ENCODE measurements around the gene CNTN2.

DNA sequence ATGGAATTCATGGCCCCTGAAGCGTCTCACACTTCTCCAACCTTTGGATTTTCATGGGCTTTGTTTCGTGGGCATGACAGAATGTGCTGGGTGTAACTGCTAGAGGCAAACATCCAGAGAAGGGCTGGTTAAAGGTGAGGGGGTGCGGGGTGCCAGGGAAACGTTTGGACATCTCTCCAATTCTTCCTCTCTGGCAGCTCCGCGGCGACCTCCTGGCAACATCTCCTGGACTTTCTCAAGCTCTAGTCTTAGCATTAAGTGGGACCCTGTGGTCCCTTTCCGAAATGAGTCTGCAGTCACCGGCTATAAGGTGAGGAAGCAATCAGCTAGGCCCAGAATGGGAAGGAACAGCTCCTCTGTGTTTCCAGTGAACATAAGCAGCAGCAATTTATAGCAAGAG lies 29.3 kb downstream of the CNTN2 start:
- TF ChIP-seq, protein P1, sequence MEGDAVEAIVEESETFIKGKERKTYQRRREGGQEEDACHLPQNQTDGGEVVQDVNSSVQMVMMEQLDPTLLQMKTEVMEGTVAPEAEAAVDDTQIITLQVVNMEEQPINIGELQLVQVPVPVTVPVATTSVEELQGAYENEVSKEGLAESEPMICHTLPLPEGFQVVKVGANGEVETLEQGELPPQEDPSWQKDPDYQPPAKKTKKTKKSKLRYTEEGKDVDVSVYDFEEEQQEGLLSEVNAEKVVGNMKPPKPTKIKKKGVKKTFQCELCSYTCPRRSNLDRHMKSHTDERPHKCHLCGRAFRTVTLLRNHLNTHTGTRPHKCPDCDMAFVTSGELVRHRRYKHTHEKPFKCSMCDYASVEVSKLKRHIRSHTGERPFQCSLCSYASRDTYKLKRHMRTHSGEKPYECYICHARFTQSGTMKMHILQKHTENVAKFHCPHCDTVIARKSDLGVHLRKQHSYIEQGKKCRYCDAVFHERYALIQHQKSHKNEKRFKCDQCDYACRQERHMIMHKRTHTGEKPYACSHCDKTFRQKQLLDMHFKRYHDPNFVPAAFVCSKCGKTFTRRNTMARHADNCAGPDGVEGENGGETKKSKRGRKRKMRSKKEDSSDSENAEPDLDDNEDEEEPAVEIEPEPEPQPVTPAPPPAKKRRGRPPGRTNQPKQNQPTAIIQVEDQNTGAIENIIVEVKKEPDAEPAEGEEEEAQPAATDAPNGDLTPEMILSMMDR (conservative IDR thresholded peaks at IDR 0.05; ENCODE audit: low read depth in 2 of 2): no peak
- TF ChIP-seq POLR2AphosphoS5 (IDR thresholded peaks at IDR 0.05; ENCODE audit: low read depth) (no peak), EZH2 (IDR thresholded peaks at IDR 0.05; ENCODE audit: low read depth, unreplicated experiment) (no peak), EZH2phosphoT487 (IDR thresholded peaks at IDR 0.05; ENCODE audit: unreplicated experiment) (no peak), CREB1 (CRISPR knock-in tag; IDR thresholded peaks at IDR 0.05; ENCODE audit: low read depth) (no peak), ZNF331 (CRISPR knock-in tag; IDR thresholded peaks at IDR 0.05; ENCODE audit: low read depth) (no peak), JUNB (IDR thresholded peaks at IDR 0.05; ENCODE audit: unreplicated experiment) (no peak)
- TF ChIP-seq, protein P2, sequence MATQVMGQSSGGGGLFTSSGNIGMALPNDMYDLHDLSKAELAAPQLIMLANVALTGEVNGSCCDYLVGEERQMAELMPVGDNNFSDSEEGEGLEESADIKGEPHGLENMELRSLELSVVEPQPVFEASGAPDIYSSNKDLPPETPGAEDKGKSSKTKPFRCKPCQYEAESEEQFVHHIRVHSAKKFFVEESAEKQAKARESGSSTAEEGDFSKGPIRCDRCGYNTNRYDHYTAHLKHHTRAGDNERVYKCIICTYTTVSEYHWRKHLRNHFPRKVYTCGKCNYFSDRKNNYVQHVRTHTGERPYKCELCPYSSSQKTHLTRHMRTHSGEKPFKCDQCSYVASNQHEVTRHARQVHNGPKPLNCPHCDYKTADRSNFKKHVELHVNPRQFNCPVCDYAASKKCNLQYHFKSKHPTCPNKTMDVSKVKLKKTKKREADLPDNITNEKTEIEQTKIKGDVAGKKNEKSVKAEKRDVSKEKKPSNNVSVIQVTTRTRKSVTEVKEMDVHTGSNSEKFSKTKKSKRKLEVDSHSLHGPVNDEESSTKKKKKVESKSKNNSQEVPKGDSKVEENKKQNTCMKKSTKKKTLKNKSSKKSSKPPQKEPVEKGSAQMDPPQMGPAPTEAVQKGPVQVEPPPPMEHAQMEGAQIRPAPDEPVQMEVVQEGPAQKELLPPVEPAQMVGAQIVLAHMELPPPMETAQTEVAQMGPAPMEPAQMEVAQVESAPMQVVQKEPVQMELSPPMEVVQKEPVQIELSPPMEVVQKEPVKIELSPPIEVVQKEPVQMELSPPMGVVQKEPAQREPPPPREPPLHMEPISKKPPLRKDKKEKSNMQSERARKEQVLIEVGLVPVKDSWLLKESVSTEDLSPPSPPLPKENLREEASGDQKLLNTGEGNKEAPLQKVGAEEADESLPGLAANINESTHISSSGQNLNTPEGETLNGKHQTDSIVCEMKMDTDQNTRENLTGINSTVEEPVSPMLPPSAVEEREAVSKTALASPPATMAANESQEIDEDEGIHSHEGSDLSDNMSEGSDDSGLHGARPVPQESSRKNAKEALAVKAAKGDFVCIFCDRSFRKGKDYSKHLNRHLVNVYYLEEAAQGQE (IDR thresholded peaks at IDR 0.05; ENCODE audit: unreplicated experiment): no peak

Data from GM23338 (cell line).